ENCODE measurements around the gene CTTN.

The CTTN gene

DNA sequence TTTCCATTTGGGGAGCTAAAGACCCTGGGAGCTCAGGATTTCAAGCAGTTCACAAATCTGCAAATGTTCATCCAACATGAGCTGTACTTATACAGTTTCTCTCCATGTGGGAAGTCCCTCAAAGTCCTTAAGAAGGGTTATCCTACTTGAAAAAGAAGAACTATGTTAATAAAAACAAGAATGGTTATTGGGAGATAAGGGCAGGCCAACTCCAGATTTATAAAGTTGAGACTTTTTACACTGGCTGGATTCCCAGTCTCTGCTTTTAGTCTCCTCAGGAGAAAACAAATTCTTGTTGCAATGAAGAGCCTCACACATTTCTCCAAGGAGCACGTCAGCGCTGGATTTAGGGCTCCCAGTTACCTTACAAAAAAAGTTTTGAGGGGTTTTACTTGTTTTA is 34.2 kb upstream of the CTTN start:
- no peaks in the 10 kb centered on the region for H3K4me1 ChIP-seq (ENCODE audit: insufficient read depth, low read length)
- H3K9me3 ChIP-seq (ENCODE audit: low read length), result no peaks in the 10 kb centered on the region
- H3K27ac ChIP-seq (ENCODE audit: low read depth, low read length), result no peak overlapping the region
- H3K36me3 ChIP-seq (ENCODE audit: insufficient read depth, low read length), result peaks cover 36% of the 10 kb centered on the region
- no peak overlapping the region for H3K9ac ChIP-seq (ENCODE audit: low read length)
- H3K4me3 ChIP-seq (ENCODE audit: low read depth in 1 of 2, low read length in 2 of 2), result no peak overlapping the region
- H3K27me3 ChIP-seq (ENCODE audit: control insufficient read depth in 1 of 2, insufficient read depth in 2 of 2, low read length in 2 of 2), result no peaks in the 10 kb centered on the region

DNA sequence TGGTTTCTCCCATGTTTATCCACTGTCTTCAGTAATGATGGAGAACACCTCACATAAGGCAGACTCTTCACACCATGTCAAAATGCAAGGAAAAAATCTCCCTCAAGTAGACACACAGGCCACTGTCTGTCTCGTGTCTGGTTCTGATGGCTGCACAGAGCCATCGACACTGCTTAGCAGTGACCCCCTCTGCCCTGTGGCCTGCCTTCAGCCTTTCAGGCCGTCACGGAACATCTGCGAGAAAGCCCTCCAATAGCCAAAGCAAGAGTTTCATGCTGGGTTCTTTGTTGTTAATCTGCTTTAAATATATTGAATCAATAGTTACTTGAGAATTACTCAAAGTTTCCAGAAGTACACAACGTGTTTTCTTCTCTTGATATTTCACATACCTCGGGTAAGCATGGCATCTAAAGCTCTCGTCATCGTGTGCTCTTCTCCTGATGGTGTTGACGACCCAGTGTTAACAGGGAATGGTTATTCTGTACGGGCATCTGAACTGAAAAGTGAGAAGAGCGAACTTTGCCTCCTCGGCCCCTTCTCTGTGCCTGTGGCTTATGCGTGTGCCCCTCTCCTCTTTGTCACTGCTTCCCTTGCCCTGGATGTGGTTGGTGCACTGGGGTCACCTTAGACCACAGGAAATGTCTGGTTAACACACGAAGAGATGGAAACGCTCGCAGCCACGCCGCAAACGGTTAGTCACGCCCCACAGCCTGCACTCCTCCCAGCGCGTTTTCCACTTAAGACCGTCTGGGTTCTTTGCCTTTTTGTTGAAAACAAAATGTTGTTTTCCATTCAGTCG is 33.4 kb upstream of the CTTN start:
- Histone ChIP-seq H3K27ac (ENCODE audit: low read depth, low read length) (no peak overlapping the region), H3K36me3 (ENCODE audit: insufficient read depth, low read length) (peaks cover 36% of the 10 kb centered on the region), H3K9me3 (ENCODE audit: low read length) (no peaks in the 10 kb centered on the region), H3K9ac (ENCODE audit: low read length) (no peak overlapping the region), H3K27me3 (ENCODE audit: control insufficient read depth in 1 of 2, insufficient read depth in 2 of 2, low read length in 2 of 2) (no peaks in the 10 kb centered on the region), H3K4me3 (ENCODE audit: low read depth in 1 of 2, low read length in 2 of 2) (no peak overlapping the region), H3K4me1 (ENCODE audit: insufficient read depth, low read length) (no peaks in the 10 kb centered on the region)

GRCh38 chr11:70365544-70365927 is 32.8 kb upstream of the CTTN start:
- H3K9ac ChIP-seq (ENCODE audit: low read length), result no peak overlapping the region
- H3K27me3 ChIP-seq (ENCODE audit: control insufficient read depth in 1 of 2, insufficient read depth in 2 of 2, low read length in 2 of 2), result no peaks in the 10 kb centered on the region
- no peak overlapping the region for H3K27ac ChIP-seq (ENCODE audit: low read depth, low read length)
- peaks cover 36% of the 10 kb centered on the region for H3K36me3 ChIP-seq (ENCODE audit: insufficient read depth, low read length)
- no peak overlapping the region for H3K4me3 ChIP-seq (ENCODE audit: low read depth in 1 of 2, low read length in 2 of 2)
- no peaks in the 10 kb centered on the region for H3K9me3 ChIP-seq (ENCODE audit: low read length)
- H3K4me1 ChIP-seq (ENCODE audit: insufficient read depth, low read length), result no peaks in the 10 kb centered on the region

DNA sequence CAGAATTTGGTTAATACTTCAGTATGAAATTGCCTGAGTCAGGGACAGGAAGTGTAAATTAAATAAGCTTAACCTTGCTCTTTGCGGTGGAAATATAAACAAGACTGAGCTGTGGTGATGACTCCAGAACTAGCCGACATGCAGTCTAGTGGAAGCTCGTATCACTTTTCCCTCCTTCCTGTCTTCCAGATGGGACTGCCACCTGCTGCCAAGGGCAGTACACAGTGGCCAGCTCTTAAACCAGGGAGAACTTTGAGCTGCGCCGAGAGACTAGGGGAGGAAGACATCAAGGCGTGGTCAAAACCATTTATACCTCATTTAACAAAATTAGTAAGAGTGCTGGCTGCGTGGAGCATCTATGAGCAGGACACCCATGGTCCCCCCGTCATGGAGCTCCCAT is 31.3 kb upstream of the CTTN start:
- H3K36me3 ChIP-seq (ENCODE audit: insufficient read depth, low read length), result peaks cover 27% of the 10 kb centered on the region
- H3K9ac ChIP-seq (ENCODE audit: low read length), result no peak overlapping the region
- H3K4me3 ChIP-seq (ENCODE audit: low read depth in 1 of 2, low read length in 2 of 2), result no peak overlapping the region
- H3K9me3 ChIP-seq (ENCODE audit: low read length), result no peaks in the 10 kb centered on the region
- H3K27me3 ChIP-seq (ENCODE audit: control insufficient read depth in 1 of 2, insufficient read depth in 2 of 2, low read length in 2 of 2), result no peaks in the 10 kb centered on the region
- H3K4me1 ChIP-seq (ENCODE audit: insufficient read depth, low read length), result no peaks in the 10 kb centered on the region
- H3K27ac ChIP-seq (ENCODE audit: low read depth, low read length), result no peak overlapping the region

GRCh38 chr11:70368961-70369360 is 29.4 kb upstream of the CTTN start:
- Histone ChIP-seq H3K4me1 (ENCODE audit: insufficient read depth, low read length) (no peaks in the 10 kb centered on the region), H3K27ac (ENCODE audit: low read depth, low read length) (no peak overlapping the region), H3K27me3 (ENCODE audit: control insufficient read depth in 1 of 2, insufficient read depth in 2 of 2, low read length in 2 of 2) (no peaks in the 10 kb centered on the region), H3K9me3 (ENCODE audit: low read length) (no peaks in the 10 kb centered on the region), H3K9ac (ENCODE audit: low read length) (no peak overlapping the region), H3K36me3 (ENCODE audit: insufficient read depth, low read length) (peaks cover 39% of the 10 kb centered on the region), H3K4me3 (ENCODE audit: low read depth in 1 of 2, low read length in 2 of 2) (no peak overlapping the region)

DNA sequence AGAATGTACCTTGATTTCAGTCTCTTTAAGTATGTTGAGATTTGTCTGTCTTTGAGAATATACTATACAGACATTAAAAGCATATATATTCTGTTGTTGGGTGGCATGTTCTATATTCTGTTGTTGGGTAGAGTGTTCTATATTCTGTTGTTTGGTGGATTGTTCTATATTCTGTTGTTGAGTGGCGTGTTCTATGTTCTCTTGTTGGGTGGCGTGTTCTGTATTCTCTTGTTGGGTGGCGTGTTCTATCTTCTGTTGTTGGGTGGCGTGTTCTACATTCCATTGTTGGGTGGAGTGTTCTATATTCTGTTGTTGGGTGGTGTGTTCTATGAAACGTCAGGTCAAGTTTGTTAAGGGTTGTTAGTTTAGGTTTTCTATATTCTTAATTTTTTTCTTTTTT is 27.1 kb upstream of the CTTN start:
- peaks cover 36% of the 10 kb centered on the region for H3K36me3 ChIP-seq (ENCODE audit: insufficient read depth, low read length)
- H3K27me3 ChIP-seq (ENCODE audit: control insufficient read depth in 1 of 2, insufficient read depth in 2 of 2, low read length in 2 of 2), result no peaks in the 10 kb centered on the region
- H3K9ac ChIP-seq (ENCODE audit: low read length), result no peak overlapping the region
- H3K4me1 ChIP-seq (ENCODE audit: insufficient read depth, low read length), result no peaks in the 10 kb centered on the region
- H3K27ac ChIP-seq (ENCODE audit: low read depth, low read length), result no peak overlapping the region
- no peak overlapping the region for H3K4me3 ChIP-seq (ENCODE audit: low read depth in 1 of 2, low read length in 2 of 2)
- H3K9me3 ChIP-seq (ENCODE audit: low read length), result no peaks in the 10 kb centered on the region

GRCh38 chr11:70372076-70372475 is 26.3 kb upstream of the CTTN start:
- Histone ChIP-seq H3K27me3 (ENCODE audit: control insufficient read depth in 1 of 2, insufficient read depth in 2 of 2, low read length in 2 of 2) (no peaks in the 10 kb centered on the region), H3K9ac (ENCODE audit: low read length) (no peak overlapping the region), H3K9me3 (ENCODE audit: low read length) (no peaks in the 10 kb centered on the region), H3K36me3 (ENCODE audit: insufficient read depth, low read length) (peaks cover 37% of the 10 kb centered on the region), H3K4me3 (ENCODE audit: low read depth in 1 of 2, low read length in 2 of 2) (no peak overlapping the region), H3K4me1 (ENCODE audit: insufficient read depth, low read length) (no peaks in the 10 kb centered on the region), H3K27ac (ENCODE audit: low read depth, low read length) (no peak overlapping the region)

DNA sequence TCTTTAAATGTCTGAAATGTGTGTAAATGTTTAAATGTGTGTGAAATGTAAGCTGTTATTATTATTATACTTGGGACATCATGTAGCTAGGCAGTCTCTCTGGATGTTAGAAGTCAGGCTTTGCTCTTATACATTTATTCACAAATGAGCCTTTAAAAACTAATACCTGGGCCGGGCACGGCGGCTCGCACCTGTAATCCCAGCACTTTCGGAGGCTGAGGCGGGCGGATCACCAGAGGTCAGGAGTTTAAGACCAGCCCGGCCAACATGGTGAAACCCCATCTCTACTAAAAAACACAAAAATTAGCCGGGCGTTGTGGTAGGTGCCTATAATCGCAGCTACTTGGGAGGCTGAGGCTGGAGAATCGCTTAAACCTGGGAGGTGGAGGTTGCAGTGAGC is 21.7 kb upstream of the CTTN start:
- Histone ChIP-seq H3K4me1 (ENCODE audit: insufficient read depth, low read length) (peaks cover under 1% of the 10 kb centered on the region), H3K4me3 (ENCODE audit: low read depth in 1 of 2, low read length in 2 of 2) (no peak overlapping the region), H3K27me3 (ENCODE audit: control insufficient read depth in 1 of 2, insufficient read depth in 2 of 2, low read length in 2 of 2) (no peaks in the 10 kb centered on the region), H3K9ac (ENCODE audit: low read length) (no peak overlapping the region), H3K36me3 (ENCODE audit: insufficient read depth, low read length) (peaks cover 48% of the 10 kb centered on the region), H3K9me3 (ENCODE audit: low read length) (no peaks in the 10 kb centered on the region), H3K27ac (ENCODE audit: low read depth, low read length) (no peak overlapping the region)

GRCh38 chr11:70377645-70378044 is 20.7 kb upstream of the CTTN start:
- no peak overlapping the region for H3K9ac ChIP-seq (ENCODE audit: low read length)
- no peaks in the 10 kb centered on the region for H3K9me3 ChIP-seq (ENCODE audit: low read length)
- H3K27me3 ChIP-seq (ENCODE audit: control insufficient read depth in 1 of 2, insufficient read depth in 2 of 2, low read length in 2 of 2), result no peaks in the 10 kb centered on the region
- H3K36me3 ChIP-seq (ENCODE audit: insufficient read depth, low read length), result peaks cover 42% of the 10 kb centered on the region
- H3K27ac ChIP-seq (ENCODE audit: low read depth, low read length), result no peak overlapping the region
- peaks cover 11% of the 10 kb centered on the region for H3K4me1 ChIP-seq (ENCODE audit: insufficient read depth, low read length)
- no peak overlapping the region for H3K4me3 ChIP-seq (ENCODE audit: low read depth in 1 of 2, low read length in 2 of 2)

DNA sequence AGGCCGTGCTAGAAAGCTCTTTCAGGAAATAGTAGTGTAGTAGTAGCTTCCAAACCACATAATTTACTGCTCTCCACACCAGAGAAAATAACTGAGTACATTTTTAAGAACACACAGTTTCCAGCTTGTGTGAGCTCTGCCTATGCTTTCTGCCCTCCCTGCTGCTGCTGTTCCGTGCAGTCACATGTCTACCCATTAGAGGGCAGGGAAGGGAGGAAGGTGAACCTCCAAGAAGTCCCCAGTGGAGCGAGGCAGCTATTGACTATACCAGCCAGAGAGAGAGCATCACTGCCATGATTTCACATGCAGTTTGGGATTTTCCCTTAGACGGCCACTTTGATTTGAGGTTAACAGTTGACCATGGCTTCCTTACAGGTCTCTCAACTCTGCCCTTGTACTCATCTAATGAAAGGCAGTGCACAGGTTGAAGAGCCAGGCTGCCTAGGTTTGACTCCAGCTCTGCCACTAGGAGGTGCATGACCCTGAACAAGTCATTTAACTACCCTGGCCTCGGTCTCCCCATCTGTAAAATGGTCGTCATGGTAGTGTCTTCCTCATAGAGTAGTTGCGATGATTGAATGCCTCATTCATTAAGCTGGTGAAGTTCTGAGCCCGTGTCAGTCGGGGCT is 19.7 kb upstream of the CTTN start:
- Histone ChIP-seq H3K9ac (ENCODE audit: low read length) (no peak overlapping the region), H3K36me3 (ENCODE audit: insufficient read depth, low read length) (peaks cover 34% of the 10 kb centered on the region), H3K27me3 (ENCODE audit: control insufficient read depth in 1 of 2, insufficient read depth in 2 of 2, low read length in 2 of 2) (no peaks in the 10 kb centered on the region), H3K9me3 (ENCODE audit: low read length) (no peaks in the 10 kb centered on the region), H3K27ac (ENCODE audit: low read depth, low read length) (no peak overlapping the region), H3K4me1 (ENCODE audit: insufficient read depth, low read length) (peaks cover 17% of the 10 kb centered on the region), H3K4me3 (ENCODE audit: low read depth in 1 of 2, low read length in 2 of 2) (no peak overlapping the region)

- H3K4me3 ChIP-seq (ENCODE audit: low read depth in 1 of 2, low read length in 2 of 2), result no peak overlapping the region
- H3K27me3 ChIP-seq (ENCODE audit: control insufficient read depth in 1 of 2, insufficient read depth in 2 of 2, low read length in 2 of 2), result no peaks in the 10 kb centered on the region
- peaks cover 27% of the 10 kb centered on the region for H3K36me3 ChIP-seq (ENCODE audit: insufficient read depth, low read length)
- no peak overlapping the region for H3K27ac ChIP-seq (ENCODE audit: low read depth, low read length)
- H3K4me1 ChIP-seq (ENCODE audit: insufficient read depth, low read length), result peaks cover 26% of the 10 kb centered on the region
- no peaks in the 10 kb centered on the region for H3K9me3 ChIP-seq (ENCODE audit: low read length)
- no peak overlapping the region for H3K9ac ChIP-seq (ENCODE audit: low read length)
Measured at GRCh38 chr11:70381350-70381749, 17.0 kb upstream of the CTTN start.

All from muscle layer of colon (tissue), 2 donors.